Measurements from ENCODE around the gene RHBDF2. TPM values are rescaled to one million over a fixed set of nuclear protein-coding genes. Genes with fewer than 3 reads are reported as not detected.

The RHBDF2 gene
- total and polyA plus RNA-seq, 2 donors (not counting 1 experiment from before 2014, with no cell fraction given): 288 to 482 TPM

DNA sequence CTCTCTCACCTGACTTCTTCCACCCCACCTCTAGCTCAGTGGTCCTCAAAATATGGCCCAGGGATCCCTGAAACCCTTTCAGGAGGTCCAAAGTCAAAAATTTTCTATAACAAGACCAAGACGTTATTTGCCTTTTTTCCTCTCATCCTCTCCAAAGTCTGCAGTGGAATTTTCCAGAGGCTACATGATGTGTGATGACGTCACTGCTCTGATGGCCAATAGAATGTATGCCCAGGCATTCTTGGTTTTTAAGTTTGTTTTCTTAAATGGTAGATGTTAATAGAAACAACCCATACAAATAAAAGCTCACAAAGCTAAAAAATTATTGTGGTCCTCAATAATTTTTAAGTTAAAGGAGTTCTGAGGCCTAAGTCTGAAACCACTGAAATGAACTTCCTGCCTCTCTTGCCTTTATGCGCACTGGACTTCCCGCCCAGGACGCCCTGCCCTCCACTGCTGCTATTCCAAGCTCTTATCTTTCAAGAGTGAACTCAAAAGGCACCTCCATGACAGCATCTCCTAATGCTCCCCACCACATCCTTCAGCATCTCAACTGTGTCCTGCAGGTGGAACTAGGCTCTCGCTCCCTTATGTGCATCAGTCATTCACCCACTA lies 61.8 kb downstream of the RHBDF2 start:
- Mint-ChIP-seq H3K27me3 (no peaks in the 10 kb centered on the region), H3K9me3 (ENCODE audit: insufficient read depth) (no peaks in the 10 kb centered on the region), H3K4me3 (no peak overlapping the region), H3K27ac (no peak overlapping the region), H3K4me1 (peaks cover 73% of the 10 kb centered on the region)
- Histone ChIP-seq H4K20me1 (ENCODE audit: control insufficient read depth, insufficient read depth, low read length, poor library complexity, severe bottlenecking) (peaks cover 86% of the 10 kb centered on the region), H3K27ac (ENCODE audit: low read length in 2 of 2) (no peak overlapping the region), H3K36me3 (replicated peaks in 1 of 2; ENCODE audit: control extremely low read depth in 1 of 2, control insufficient read depth in 1 of 2, extremely low read depth in 1 of 2, insufficient read depth in 2 of 2, low read length in 1 of 2) (peaks cover 0 to 12% of the 10 kb centered on the region in 2 experiments), H3K9ac (ENCODE audit: low read length) (no peak overlapping the region), H3K9me3 (ENCODE audit: control extremely low read depth in 1 of 3, control insufficient read depth in 2 of 3, insufficient read depth in 1 of 3, low read length in 2 of 3) (no peaks in the 10 kb centered on the region), H3K27me3 (replicated peaks in 1 of 4; ENCODE audit: control extremely low read depth in 1 of 4, control insufficient read depth in 3 of 4, insufficient read depth in 4 of 4, low read length in 3 of 4) (no peaks in the 10 kb centered on the region), H3K4me2 (replicated peaks; ENCODE audit: low read depth, low read length, poor library complexity, severe bottlenecking) (peak overlapping the region; percentile 10), H3K4me3 (ENCODE audit: control extremely low read depth in 1 of 5, extremely low read depth in 1 of 5, insufficient read depth in 1 of 5, low read depth in 2 of 5, low read length in 4 of 5) (no peak overlapping the region), H3K4me1 (ENCODE audit: control insufficient read depth in 2 of 2, insufficient read depth in 2 of 2, low read length in 2 of 2) (peaks cover 49 to 50% of the 10 kb centered on the region in 2 donors), H3K79me2 (ENCODE audit: control insufficient read depth, insufficient read depth, low read length) (peaks cover 100% of the 10 kb centered on the region), H2AFZ (ENCODE audit: insufficient read depth, low read depth, low read length, poor library complexity, severe bottlenecking) (no peak overlapping the region)
- intact Hi-C loops (cut with micrococcal nuclease): no loop called here
- DNase-seq (no peak), ATAC-seq (ENCODE audit: low read depth) (no peak)
- WGBS (ENCODE audit: insufficient coverage): 95% methylated on average over 5 of the region's 6 CpGs
- ChIA-PET CTCF (interaction anchor here (1.0 to 1.2 kb wide), 2 partner anchors 19 to 41 kb away, joined by 3 to 4 read pairs; no protein-coding TSS in a partner anchor), POLR2A (no interaction called here)
- TF ChIP-seq CTCF (IDR thresholded peaks at IDR 0.05) (no peak), EZH2 (IDR thresholded peaks at IDR 0.05; ENCODE audit: borderline replicate concordance, insufficient read depth, low read depth, low read length, poor library complexity, severe bottlenecking) (no peak)

- Histone ChIP-seq H3K79me2 (ENCODE audit: control insufficient read depth, insufficient read depth, low read length) (peaks cover 100% of the 10 kb centered on the region), H3K4me3 (ENCODE audit: control extremely low read depth in 1 of 5, extremely low read depth in 1 of 5, insufficient read depth in 1 of 5, low read depth in 2 of 5, low read length in 4 of 5) (no peak overlapping the region), H3K9me3 (ENCODE audit: control extremely low read depth in 1 of 3, control insufficient read depth in 2 of 3, insufficient read depth in 1 of 3, low read length in 2 of 3) (no peaks in the 10 kb centered on the region), H3K36me3 (replicated peaks in 1 of 2; ENCODE audit: control extremely low read depth in 1 of 2, control insufficient read depth in 1 of 2, extremely low read depth in 1 of 2, insufficient read depth in 2 of 2, low read length in 1 of 2) (peaks cover 2 to 9% of the 10 kb centered on the region in 2 experiments), H3K9ac (ENCODE audit: low read length) (no peak overlapping the region), H3K4me1 (ENCODE audit: control insufficient read depth in 2 of 2, insufficient read depth in 2 of 2, low read length in 2 of 2) (peaks cover 50% of the 10 kb centered on the region in 2 donors), H4K20me1 (ENCODE audit: control insufficient read depth, insufficient read depth, low read length, poor library complexity, severe bottlenecking) (peaks cover 81% of the 10 kb centered on the region), H2AFZ (ENCODE audit: insufficient read depth, low read depth, low read length, poor library complexity, severe bottlenecking) (no peak overlapping the region), H3K27me3 (replicated peaks in 1 of 4; ENCODE audit: control extremely low read depth in 1 of 4, control insufficient read depth in 3 of 4, insufficient read depth in 4 of 4, low read length in 3 of 4) (no peaks in the 10 kb centered on the region), H3K4me2 (replicated peaks; ENCODE audit: low read depth, low read length, poor library complexity, severe bottlenecking) (peak overlapping the region; percentile 10), H3K27ac (ENCODE audit: low read length in 2 of 2) (no peak overlapping the region)
- intact Hi-C loops (cut with micrococcal nuclease): no loop called here
- WGBS (ENCODE audit: insufficient coverage): 97% methylated on average over 9 of the region's 9 CpGs
- no peaks in the 10 kb centered on the region for H3K27me3 Mint-ChIP-seq
- no peak for TF ChIP-seq CTCF (IDR thresholded peaks at IDR 0.05)
- TF ChIP-seq EZH2 (IDR thresholded peaks at IDR 0.05; ENCODE audit: borderline replicate concordance, insufficient read depth, low read depth, low read length, poor library complexity, severe bottlenecking): no peak
- POLR2A ChIA-PET: no interaction called here
- DNase-seq: no peak
- no peak for ATAC-seq (ENCODE audit: low read depth)
- H3K4me3 Mint-ChIP-seq: no peak overlapping the region
- CTCF ChIA-PET: interaction anchor here (1.0 to 1.2 kb wide), 2 partner anchors 20 to 41 kb away, joined by 3 to 4 read pairs; no protein-coding TSS in a partner anchor
- peaks cover 73% of the 10 kb centered on the region for H3K4me1 Mint-ChIP-seq
- H3K27ac Mint-ChIP-seq: no peak overlapping the region
- no peaks in the 10 kb centered on the region for H3K9me3 Mint-ChIP-seq (ENCODE audit: insufficient read depth)
Observed at GRCh38 chr17:76438906-76439305, 62.3 kb downstream of the RHBDF2 start.

Data from B cell (primary cell).